Nephron (organoid): ENCODE measurements around the gene MYCBPAP.

Experiments used
- H3K27ac Mint-ChIP-seq, 3 experiments: 2 replicates each; pipeline ENCODE4 v1.8.0; 2020; ENCODE audit warnings: mixed read lengths in 3 of 3, mild to moderate bottlenecking in 2 of 3, moderate library complexity in 1 of 3
- H3K27me3 Mint-ChIP-seq: 2 replicates; pipeline ENCODE4 v1.8.0; 2021; ENCODE audit warnings: low read depth, mild to moderate bottlenecking, moderate library complexity, mixed read lengths
- H3K36me3 Mint-ChIP-seq: 2 replicates; pipeline ENCODE4 v1.8.0; 2020; ENCODE audit warnings: low read depth, mixed read lengths
- H3K4me1 Mint-ChIP-seq: 2 replicates; pipeline ENCODE4 v1.8.0; 2020; ENCODE audit warnings: mixed read lengths
- H3K4me3 Mint-ChIP-seq, 3 experiments: 2 replicates each; pipeline ENCODE4 v1.8.0; 2020; ENCODE audit warnings: mild to moderate bottlenecking in 3 of 3, mixed read lengths in 3 of 3, moderate library complexity in 2 of 3
- H3K9me3 Mint-ChIP-seq: 2 replicates; pipeline ENCODE4 v1.8.0; 2020; ENCODE audit warnings: mixed read lengths
- CTCF ChIP-seq, 3 experiments: fragments of 200-600 bp; sonication (generic); IDR thresholded peaks; one replicate each; pipeline ENCODE4 v1.5.0; 2021; ENCODE audit warnings: antibody characterized with exemption in 3 of 3; ENCODE audit not compliant: unreplicated experiment in 3 of 3

MYCBPAP gene

GRCh38 chr17:50505591-50506130 is 2.6 kb upstream of the MYCBPAP start:
- TF ChIP-seq CTCF (IDR thresholded peaks at IDR 0.05; ENCODE audit: unreplicated experiment in 3 of 3), result no peak
- peaks cover 29% of the 10 kb centered on the region for H3K4me1 Mint-ChIP-seq
- peaks cover 13% of the 10 kb centered on the region for H3K27me3 Mint-ChIP-seq
- peak overlapping the region in 2 of 3 experiments; percentile 20 to 24 for H3K4me3 Mint-ChIP-seq
- no peaks in the 10 kb centered on the region for H3K36me3 Mint-ChIP-seq
- H3K27ac Mint-ChIP-seq, result no peak overlapping the region
- H3K9me3 Mint-ChIP-seq, result no peaks in the 10 kb centered on the region

- no peak for TF ChIP-seq CTCF (IDR thresholded peaks at IDR 0.05; ENCODE audit: unreplicated experiment in 3 of 3)
- Mint-ChIP-seq H3K4me3 (peak overlapping the region in 2 of 3 experiments; percentile 57 to 73), H3K4me1 (peaks cover 35% of the 10 kb centered on the region), H3K9me3 (no peaks in the 10 kb centered on the region), H3K27me3 (peaks cover 13% of the 10 kb centered on the region), H3K36me3 (no peaks in the 10 kb centered on the region), H3K27ac (no peak overlapping the region)
Measured at GRCh38 chr17:50506298-50506697, 1.9 kb upstream of the MYCBPAP start.

- no peaks in the 10 kb centered on the region for H3K9me3 Mint-ChIP-seq
- peaks cover 6% of the 10 kb centered on the region for H3K27me3 Mint-ChIP-seq
- H3K4me1 Mint-ChIP-seq, result peaks cover 35% of the 10 kb centered on the region
- peak overlapping the region; percentile 84 to 90 (median 88) for H3K4me3 Mint-ChIP-seq
- H3K27ac Mint-ChIP-seq, result peak overlapping the region; percentile 75 to 88 (median 77)
- no peak for TF ChIP-seq CTCF (IDR thresholded peaks at IDR 0.05; ENCODE audit: unreplicated experiment in 3 of 3)
- no peaks in the 10 kb centered on the region for H3K36me3 Mint-ChIP-seq
Measured at GRCh38 chr17:50508573-50509460, 578 bp downstream of the MYCBPAP start.

- TF ChIP-seq CTCF (IDR thresholded peaks at IDR 0.05; ENCODE audit: unreplicated experiment in 3 of 3), result no peak
- Mint-ChIP-seq H3K4me1 (peaks cover 45% of the 10 kb centered on the region), H3K27ac (peak overlapping the region; percentile 10 to 36 (median 33)), H3K9me3 (no peaks in the 10 kb centered on the region), H3K36me3 (no peaks in the 10 kb centered on the region), H3K4me3 (no peak overlapping the region), H3K27me3 (peaks cover 5% of the 10 kb centered on the region)
Measured at GRCh38 chr17:50511058-50511457, 2.8 kb downstream of the MYCBPAP start.

GRCh38 chr17:50513495-50513894 is 5.3 kb downstream of the MYCBPAP start:
- Mint-ChIP-seq H3K27me3 (no peaks in the 10 kb centered on the region), H3K4me1 (peaks cover 44% of the 10 kb centered on the region), H3K27ac (peak overlapping the region in 2 of 3 experiments; percentile 55 to 63), H3K9me3 (no peaks in the 10 kb centered on the region), H3K36me3 (no peaks in the 10 kb centered on the region), H3K4me3 (no peak overlapping the region)
- no peak for TF ChIP-seq CTCF (IDR thresholded peaks at IDR 0.05; ENCODE audit: unreplicated experiment in 3 of 3)
